ENCODE measurements around the gene A2ML1.

- TF ChIP-seq, protein P1, sequence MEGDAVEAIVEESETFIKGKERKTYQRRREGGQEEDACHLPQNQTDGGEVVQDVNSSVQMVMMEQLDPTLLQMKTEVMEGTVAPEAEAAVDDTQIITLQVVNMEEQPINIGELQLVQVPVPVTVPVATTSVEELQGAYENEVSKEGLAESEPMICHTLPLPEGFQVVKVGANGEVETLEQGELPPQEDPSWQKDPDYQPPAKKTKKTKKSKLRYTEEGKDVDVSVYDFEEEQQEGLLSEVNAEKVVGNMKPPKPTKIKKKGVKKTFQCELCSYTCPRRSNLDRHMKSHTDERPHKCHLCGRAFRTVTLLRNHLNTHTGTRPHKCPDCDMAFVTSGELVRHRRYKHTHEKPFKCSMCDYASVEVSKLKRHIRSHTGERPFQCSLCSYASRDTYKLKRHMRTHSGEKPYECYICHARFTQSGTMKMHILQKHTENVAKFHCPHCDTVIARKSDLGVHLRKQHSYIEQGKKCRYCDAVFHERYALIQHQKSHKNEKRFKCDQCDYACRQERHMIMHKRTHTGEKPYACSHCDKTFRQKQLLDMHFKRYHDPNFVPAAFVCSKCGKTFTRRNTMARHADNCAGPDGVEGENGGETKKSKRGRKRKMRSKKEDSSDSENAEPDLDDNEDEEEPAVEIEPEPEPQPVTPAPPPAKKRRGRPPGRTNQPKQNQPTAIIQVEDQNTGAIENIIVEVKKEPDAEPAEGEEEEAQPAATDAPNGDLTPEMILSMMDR (IDR thresholded peaks at IDR 0.05; ENCODE audit: low read depth, low read length) = no peak
- no peak for TF ChIP-seq EZH2phosphoT487 (IDR thresholded peaks at IDR 0.05; ENCODE audit: low read depth)
Observed at GRCh38 chr12:8816448-8817050, 5.9 kb upstream of the A2ML1 start.
